ENCODE data around the gene DCAF15. TPM values are rescaled to one million over a fixed set of nuclear protein-coding genes. Genes with fewer than 3 reads are reported as not detected.

Gene DCAF15
- total RNA-seq, 1 donor from 2014 or later, result 85.6 TPM

DNA sequence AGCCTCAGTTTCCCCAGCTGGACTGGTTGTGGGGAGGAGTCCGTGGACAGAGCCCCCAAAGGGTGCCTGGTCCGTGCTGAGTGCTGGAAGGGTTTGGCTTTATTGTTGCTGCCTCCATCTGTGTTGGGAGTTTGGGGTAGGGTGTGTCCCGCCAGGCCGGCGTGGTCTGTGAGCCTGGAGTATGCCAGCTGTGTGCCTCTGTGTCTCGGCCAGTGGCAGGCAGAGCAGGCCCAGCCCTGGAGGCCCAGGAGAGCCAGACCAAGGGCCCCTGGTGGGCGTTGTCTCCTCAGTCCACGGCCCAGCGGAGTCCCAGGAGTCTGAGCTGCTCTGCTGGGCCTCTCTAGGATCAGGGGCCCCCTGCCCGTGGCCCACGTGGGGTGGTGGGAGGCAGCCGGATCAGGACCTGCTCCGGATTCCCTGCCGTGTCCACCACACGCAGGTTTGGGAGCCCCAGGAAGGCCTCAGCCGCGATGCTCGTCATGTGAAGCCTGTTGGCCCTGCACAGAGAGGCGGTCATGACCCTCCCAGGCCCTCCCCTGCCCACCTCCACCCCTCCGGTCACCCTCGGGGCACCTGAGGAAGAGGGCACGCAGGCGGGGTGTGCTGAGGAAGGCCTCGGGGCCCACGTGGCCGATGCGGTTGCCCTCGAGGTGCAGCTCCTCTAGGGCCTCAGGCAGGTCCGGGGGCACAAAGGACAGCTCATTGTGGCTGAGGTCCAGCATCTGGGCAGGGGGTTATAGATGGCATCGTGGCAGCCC is 20.7 kb upstream of the DCAF15 start:
- TF ChIP-seq, protein P1, sequence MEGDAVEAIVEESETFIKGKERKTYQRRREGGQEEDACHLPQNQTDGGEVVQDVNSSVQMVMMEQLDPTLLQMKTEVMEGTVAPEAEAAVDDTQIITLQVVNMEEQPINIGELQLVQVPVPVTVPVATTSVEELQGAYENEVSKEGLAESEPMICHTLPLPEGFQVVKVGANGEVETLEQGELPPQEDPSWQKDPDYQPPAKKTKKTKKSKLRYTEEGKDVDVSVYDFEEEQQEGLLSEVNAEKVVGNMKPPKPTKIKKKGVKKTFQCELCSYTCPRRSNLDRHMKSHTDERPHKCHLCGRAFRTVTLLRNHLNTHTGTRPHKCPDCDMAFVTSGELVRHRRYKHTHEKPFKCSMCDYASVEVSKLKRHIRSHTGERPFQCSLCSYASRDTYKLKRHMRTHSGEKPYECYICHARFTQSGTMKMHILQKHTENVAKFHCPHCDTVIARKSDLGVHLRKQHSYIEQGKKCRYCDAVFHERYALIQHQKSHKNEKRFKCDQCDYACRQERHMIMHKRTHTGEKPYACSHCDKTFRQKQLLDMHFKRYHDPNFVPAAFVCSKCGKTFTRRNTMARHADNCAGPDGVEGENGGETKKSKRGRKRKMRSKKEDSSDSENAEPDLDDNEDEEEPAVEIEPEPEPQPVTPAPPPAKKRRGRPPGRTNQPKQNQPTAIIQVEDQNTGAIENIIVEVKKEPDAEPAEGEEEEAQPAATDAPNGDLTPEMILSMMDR (conservative IDR thresholded peaks at IDR 0.05), result no peak
- H3K4me3 Mint-ChIP-seq, result no peak overlapping the region

DNA sequence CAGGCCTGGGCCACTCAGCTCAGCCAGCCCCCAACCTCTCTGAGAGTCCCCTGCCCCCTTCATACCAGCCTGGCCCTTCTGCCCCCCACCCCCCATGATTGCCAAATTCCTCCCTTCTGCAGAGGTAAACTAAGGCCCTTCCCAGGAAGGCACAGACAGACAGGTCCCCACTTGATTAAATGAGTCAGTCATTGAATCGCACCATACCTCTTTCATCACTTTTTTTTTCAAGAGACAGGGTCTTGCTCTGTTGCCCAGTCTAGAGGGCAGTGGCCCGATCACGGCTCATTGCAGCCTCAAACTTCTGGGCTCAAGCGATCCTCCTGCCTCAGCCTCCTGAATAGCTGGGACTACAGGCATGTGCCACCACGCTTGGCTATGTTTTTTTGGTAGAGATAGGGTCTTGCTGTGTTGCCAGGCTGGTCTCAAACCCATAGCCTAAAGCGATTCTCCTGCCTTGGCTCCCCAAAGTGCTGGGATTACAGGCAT is 20.1 kb upstream of the DCAF15 start:
- Mint-ChIP-seq H3K36me3 (ENCODE audit: low read depth) (peaks cover 4% of the 10 kb centered on the region), H3K4me1 (peaks cover 8% of the 10 kb centered on the region), H3K4me3 (no peak overlapping the region), H3K9me3 (no peaks in the 10 kb centered on the region), H3K27me3 (ENCODE audit: low read depth) (peaks cover 2% of the 10 kb centered on the region), H3K27ac (ENCODE audit: unreplicated experiment) (no peak overlapping the region)
- DNase-seq (ENCODE audit: low read depth, low spot score), result no peak
- TF ChIP-seq, protein P1 (conservative IDR thresholded peaks at IDR 0.05), result no peak

More for the DNA sequence above, 20.7 kb upstream of the DCAF15 start:
- no peaks in the 10 kb centered on the region for H3K9me3 Mint-ChIP-seq
- H3K36me3 Mint-ChIP-seq (ENCODE audit: low read depth), result peaks cover 4% of the 10 kb centered on the region
- DNase-seq (ENCODE audit: low read depth, low spot score), result no peak
- no peak overlapping the region for H3K27ac Mint-ChIP-seq (ENCODE audit: unreplicated experiment)
- peaks cover 8% of the 10 kb centered on the region for H3K4me1 Mint-ChIP-seq
- H3K27me3 Mint-ChIP-seq (ENCODE audit: low read depth), result peaks cover 2% of the 10 kb centered on the region

DNA sequence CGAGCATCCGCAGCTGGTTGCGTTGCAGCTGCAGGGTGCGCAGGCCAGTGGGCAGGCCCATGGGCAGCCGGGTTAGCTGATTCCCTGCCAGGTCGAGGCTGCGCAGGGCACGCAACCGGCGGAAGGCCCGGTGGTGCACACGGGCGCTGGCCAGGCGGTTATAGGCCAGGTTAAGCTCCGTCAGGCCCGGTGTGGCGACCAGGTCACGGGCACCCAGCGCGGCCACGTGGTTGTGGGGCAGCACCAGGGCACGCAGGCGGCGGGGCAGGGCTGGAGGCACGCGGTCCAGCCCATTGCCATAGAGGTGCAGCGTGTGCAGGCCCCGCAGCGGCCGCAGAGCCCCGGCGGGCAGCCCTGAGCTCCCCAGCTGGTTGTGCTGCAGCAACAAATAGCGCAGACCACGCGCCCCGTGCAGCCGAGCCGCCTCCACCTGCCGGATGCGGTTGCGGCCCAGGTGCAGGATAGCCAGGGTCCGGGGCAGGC is 19.4 kb upstream of the DCAF15 start:
- Mint-ChIP-seq H3K36me3 (ENCODE audit: low read depth) (peaks cover 4% of the 10 kb centered on the region), H3K9me3 (no peaks in the 10 kb centered on the region), H3K27me3 (ENCODE audit: low read depth) (peaks cover 5% of the 10 kb centered on the region), H3K4me3 (no peak overlapping the region), H3K4me1 (peaks cover 12% of the 10 kb centered on the region), H3K27ac (ENCODE audit: unreplicated experiment) (no peak overlapping the region)
- TF ChIP-seq, protein P1 (conservative IDR thresholded peaks at IDR 0.05), result no peak
- no peak for DNase-seq (ENCODE audit: low read depth, low spot score)

DNA sequence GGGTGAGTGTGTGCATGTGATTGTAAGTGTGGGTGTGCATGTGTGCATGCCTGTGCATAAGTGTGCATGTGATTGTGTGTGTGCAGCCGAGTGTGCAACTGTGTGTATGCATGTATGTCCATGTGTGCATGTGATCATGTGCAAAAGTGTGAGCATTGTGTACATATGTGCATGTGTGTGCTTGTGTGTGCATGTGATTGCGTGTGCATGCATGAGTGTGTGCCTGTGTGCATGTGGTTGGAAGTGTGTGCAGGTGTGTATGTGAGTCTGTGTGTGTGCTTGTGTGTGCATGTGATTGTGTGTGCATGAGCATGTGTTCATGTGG is 17.6 kb upstream of the DCAF15 start:
- H3K4me1 Mint-ChIP-seq, result peaks cover 12% of the 10 kb centered on the region
- TF ChIP-seq, protein P1 (conservative IDR thresholded peaks at IDR 0.05), result no peak
- no peak for DNase-seq (ENCODE audit: low read depth, low spot score)
- no peak overlapping the region for H3K27ac Mint-ChIP-seq (ENCODE audit: unreplicated experiment)
- H3K4me3 Mint-ChIP-seq, result no peak overlapping the region
- no peaks in the 10 kb centered on the region for H3K36me3 Mint-ChIP-seq (ENCODE audit: low read depth)
- H3K27me3 Mint-ChIP-seq (ENCODE audit: low read depth), result peaks cover 5% of the 10 kb centered on the region
- H3K9me3 Mint-ChIP-seq, result no peaks in the 10 kb centered on the region

DNA sequence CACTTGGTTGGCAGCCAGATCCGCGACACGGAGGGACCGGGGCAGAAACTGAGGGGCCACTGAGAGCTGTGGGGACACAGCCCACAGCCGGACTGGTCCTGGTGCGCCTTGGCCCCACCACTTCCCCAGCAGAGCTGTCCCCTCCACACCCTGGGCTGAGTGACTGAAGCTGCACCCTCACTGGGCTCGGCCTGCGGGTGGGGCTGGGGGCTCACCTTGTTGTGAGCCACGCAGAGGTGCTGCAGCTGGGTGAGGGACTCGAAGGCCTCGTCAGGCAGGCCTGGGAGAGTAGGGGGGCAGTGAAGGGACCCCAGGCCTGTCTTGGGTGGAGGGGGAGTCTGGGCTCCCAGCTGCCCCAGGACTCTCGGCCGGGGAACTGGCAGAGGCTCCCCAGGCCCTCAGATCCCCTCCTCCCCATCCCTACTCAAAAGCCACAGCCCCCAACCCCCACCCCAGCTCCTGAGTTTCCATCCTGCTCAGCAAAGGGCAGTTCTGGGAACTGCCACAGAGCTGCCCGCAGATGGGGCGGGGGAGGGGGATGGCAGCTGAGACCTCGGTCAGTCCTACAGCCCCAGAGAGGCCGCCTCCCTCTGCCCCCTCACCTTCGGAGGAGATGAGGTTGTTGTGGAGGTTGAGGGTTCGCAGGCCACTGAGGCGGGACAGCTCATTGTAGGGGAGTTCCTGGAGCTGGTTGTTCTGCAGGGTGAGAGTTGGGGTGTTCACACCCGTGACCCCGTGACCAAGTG is 16.4 kb upstream of the DCAF15 start:
- peaks cover 12% of the 10 kb centered on the region for H3K4me1 Mint-ChIP-seq
- H3K36me3 Mint-ChIP-seq (ENCODE audit: low read depth), result no peaks in the 10 kb centered on the region
- DNase-seq (ENCODE audit: low read depth, low spot score), result no peak
- no peak overlapping the region for H3K4me3 Mint-ChIP-seq
- H3K27ac Mint-ChIP-seq (ENCODE audit: unreplicated experiment), result no peak overlapping the region
- H3K9me3 Mint-ChIP-seq, result no peaks in the 10 kb centered on the region
- TF ChIP-seq, protein P1 (conservative IDR thresholded peaks at IDR 0.05), result no peak
- peaks cover 5% of the 10 kb centered on the region for H3K27me3 Mint-ChIP-seq (ENCODE audit: low read depth)
